Right kidney (tissue), 1 donor: Measurements from ENCODE around the gene CLCN1.

Experiments used
- DNase-seq: peaks from one replicate; pipeline ENCODE4 v3.0.0-alpha.2; 2016

CLCN1 gene

GRCh38 chr7:143399151-143399550 lies 83.2 kb downstream of the CLCN1 start:
- DNase-seq = no peak

- no peak for DNase-seq
Measured at GRCh38 chr7:143399642-143400041, 83.7 kb downstream of the CLCN1 start.

DNA sequence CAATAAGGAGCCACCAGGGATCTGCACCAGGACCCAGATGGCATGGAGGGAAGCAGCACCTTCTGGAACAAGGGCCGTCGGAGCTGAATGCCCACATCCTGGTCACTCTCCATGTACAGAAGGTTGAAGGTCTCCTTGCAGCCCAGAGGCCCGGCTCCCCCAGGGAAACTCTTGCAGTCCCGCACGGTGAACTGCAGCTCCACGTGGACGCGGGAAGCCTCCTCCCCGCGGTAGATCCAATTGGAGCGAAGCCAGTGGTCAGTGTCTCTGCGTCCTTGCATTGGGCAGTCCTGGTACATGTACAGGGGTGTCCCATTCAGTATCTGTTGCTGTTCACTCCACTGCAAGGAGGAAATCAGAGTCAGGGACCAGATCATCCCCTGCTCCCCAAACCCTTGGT lies 85.4 kb downstream of the CLCN1 start:
- no peak for DNase-seq
